Hippocampal formation (tissue), 2 donors: ENCODE data around the gene SLC22A12.

Experiments used
- DNase-seq, 2 donors: peaks; one replicate each; lab custom pipeline; 2025; lab: John Stamatoyannopoulos, UW

The SLC22A12 gene

DNA sequence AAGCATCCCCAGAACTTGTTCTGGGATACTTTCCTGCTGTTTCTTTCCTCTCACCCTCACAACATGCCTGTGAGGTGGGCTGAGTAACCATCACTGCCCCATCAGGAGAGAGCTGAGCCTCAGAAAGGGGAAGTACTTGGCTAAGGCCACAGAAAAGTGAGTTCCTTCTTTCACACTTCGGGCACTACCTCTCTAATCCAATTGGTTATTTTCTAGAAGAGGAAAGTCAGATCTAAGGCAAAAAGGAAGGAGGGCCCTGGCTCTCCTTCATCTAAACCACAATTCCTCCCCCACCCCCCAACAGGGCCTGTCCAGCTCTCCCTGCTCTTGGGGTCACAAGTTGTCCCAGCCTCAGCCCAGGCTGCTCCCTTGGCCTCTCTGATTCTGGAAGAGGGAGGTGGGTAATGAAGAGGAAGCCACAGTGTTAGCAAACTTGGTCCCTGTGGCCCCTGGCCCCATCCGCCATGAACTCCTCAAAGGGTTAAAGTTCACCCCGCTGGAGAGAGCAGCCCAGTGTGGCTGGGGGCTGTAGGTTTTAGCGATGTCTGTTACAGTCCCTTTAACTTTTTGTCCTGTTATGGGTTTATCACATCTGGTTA, 34.0 kb downstream of the SLC22A12 start:
- peak in 1 of 2 donors; percentile 22 for DNase-seq

DNA sequence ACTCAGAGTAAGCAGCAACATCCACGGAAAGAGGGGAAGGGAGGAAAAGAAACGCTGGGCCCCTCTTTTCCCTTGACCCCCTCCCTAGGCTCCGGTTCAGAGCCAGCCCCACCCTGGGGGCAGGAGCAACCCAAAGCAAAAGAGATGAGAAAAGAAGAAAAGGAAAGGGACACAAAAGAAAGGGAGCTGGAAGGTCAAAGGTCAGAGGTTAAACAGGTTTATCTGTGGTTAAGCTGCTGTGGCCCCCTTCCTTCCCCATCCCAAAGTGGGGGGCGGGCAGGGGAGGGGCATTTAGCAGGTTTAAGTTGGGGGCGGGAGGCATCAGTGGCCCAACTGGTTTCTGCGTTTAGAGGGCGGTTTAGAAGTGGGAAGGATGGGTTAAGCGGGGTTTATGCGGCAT, 35.6 kb downstream of the SLC22A12 start:
- DNase-seq: no peak

DNA sequence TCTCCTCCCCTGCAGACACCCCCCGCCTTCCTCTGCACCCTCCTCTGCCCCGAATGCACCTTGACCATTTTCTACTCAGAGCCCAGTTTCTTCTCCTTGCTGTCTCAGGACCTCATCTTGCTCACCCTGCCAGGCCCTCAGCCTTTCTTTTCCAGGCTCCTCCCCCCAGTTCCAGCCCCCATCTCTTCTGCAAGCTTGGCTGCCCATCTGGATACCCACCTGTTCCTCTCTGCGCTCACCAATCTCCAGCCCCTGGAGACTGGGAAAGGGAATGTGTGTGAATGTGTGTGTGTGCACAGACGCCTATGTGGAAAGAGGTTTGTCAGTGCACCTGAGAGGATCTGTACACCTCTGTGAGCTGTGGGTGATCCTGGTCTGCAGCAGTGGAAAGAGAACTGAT, 36.4 kb downstream of the SLC22A12 start:
- DNase-seq: no peak

GRCh38 chr11:64628596-64628995, 37.6 kb downstream of the SLC22A12 start:
- DNase-seq: no peak

DNA sequence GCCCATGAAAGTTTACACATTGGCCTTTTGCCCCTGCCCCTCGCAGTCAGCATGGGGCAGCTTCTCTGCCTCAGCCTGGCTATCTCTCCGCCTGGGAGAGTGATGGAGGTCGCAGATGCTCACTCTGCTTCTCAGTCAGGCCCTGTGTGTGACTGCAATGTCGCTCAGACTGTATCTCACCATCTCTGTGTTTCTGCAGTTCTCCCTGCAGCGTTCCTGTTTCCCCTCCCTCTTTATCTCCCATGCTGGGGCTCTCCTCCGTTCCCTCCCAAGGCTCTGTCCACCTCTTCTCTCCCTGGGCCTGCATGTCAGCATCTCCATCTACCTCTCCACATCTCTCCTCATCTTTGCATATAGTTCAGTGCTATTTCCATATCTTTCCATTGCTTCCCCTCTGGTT, 38.1 kb downstream of the SLC22A12 start:
- DNase-seq: no peak

- DNase-seq: no peak
Observed at GRCh38 chr11:64629796-64630562, 39.0 kb downstream of the SLC22A12 start.

- DNase-seq: no peak
Observed at GRCh38 chr11:64631675-64632074, 40.7 kb downstream of the SLC22A12 start.

- DNase-seq: no peak
Observed at GRCh38 chr11:64632237-64632636, 41.2 kb downstream of the SLC22A12 start.

DNA sequence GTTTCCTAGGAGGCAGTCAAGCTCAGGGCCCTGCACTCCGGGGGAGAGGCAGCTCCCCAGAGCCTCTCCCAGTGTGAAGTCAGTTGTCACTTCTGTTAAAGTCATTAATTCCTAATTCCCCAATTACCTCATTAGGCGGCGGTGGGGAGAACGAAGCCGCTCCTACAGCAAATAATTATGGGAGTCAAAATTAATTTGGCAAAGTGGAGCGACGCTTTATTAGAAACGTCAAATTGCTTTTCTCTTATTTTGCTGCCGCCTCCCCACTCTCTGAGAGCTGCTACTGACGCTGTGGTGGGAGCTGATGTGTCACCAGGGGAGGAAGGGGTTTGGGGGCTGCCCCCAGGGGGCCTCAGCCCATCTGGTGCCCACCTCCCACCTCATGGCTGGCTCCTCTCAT, 41.6 kb downstream of the SLC22A12 start:
- no peak for DNase-seq

- DNase-seq: no peak
Observed at GRCh38 chr11:64633555-64634159, 42.6 kb downstream of the SLC22A12 start.

GRCh38 chr11:64637334-64638017, 46.5 kb downstream of the SLC22A12 start:
- no peak for DNase-seq

DNA sequence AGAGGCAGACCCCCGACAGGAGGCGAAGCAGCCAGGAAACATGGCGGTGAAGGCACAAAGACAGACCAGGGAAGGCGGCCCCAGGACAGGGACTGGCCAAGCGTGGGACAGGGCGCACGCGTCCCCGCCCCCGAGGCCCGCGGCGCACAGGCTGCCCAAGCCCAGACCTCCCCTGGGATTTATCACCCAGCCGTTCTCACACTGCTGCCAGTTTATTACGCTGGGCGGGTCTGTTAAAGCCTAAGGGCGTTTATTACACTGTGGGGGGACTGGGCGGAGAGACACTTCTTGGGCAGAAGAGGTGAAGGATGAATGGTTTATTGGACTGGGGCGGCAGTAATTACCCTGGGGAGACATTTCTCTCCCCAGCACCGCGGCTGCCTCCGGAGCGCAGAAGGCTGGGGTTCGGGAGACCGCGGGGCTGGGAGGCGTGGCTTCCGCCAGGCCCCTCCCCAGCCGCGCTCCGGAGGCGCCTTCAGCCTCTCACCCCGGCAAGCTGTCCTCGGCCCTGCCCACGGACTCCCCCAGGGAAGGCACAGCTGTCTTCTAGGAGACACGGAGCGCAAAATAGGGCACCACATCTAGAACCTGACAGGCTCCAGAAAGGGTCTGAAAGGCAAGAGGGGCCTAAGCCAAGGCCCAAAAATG, 47.1 kb downstream of the SLC22A12 start:
- no peak for DNase-seq

- no peak for DNase-seq
Observed at GRCh38 chr11:64638829-64639228, 47.8 kb downstream of the SLC22A12 start.

GRCh38 chr11:64639885-64640284, 48.9 kb downstream of the SLC22A12 start:
- no peak for DNase-seq

DNA sequence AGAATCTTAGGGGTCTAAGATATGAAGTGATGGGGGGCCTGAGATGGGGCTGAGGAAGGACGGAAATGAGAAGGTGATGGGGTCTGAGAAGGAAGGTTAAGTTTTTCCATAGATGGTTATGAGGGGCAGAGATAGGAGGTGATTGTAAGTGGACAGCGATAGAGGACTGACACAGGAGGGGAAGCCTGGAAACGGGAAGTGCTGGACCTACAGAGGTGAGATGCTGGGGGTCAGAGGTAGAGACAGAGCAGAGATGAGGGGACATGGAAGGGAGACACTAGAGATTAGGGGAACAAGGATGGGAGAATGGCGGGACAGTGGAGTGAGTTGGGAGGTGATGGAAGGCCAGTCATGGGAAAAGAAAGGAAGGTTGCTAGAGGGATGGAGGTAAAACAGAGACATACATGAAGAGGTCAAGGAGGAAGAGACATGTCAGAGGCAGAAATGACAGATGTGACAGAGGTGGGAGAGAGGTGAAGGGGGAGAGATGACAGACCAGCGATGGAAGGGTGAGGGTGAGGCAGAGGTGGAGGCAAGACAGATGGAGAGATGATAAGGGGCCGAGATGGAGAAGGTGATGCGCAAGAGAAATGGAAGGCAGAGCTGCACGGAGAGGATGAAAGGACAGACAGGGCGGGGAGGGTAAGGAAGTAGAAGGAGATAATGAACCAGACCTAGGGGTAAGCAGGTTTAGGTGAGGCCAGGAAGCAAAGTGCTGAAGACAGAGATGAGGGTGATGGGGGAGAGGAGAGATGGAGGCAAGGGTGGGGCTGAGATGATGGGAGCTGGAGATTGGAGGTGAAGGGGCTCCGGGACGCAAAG, 50.8 kb downstream of the SLC22A12 start:
- no peak for DNase-seq

GRCh38 chr11:64642418-64642735, 51.4 kb downstream of the SLC22A12 start:
- no peak for DNase-seq

GRCh38 chr11:64642871-64643255, 51.8 kb downstream of the SLC22A12 start:
- no peak for DNase-seq

DNA sequence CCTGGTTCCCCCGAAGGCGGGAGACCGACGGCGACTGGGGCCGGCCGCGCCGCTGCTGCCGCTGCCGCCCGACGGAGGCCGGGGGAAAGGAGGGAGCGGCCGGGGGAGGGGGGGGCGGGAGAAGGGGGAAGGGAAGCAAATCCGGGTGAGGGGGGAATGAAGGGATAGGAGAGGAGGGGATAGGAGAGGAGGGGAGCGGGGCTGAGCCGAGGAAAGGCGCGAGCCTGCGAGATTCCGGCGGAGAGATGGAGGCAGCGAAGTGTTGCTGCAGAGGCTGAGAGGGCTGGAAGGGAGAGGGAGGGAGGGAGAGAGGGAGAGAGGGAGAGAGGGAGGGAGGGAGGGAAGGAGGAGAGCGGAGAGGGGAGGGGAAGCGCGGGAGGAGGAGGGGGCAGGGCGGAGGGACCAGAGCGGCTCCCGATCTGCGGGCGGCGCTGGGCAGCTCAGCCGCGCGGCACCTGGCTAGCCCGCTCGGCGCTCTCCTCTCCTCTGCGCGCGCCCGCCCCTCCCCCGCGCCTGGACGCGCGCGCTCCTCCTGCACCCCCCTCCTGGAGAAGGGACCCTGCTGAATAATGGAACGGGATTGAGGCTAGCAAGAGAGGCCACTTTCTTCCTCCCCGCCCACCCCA, 52.3 kb downstream of the SLC22A12 start:
- DNase-seq: peak; percentile 34 to 67

DNA sequence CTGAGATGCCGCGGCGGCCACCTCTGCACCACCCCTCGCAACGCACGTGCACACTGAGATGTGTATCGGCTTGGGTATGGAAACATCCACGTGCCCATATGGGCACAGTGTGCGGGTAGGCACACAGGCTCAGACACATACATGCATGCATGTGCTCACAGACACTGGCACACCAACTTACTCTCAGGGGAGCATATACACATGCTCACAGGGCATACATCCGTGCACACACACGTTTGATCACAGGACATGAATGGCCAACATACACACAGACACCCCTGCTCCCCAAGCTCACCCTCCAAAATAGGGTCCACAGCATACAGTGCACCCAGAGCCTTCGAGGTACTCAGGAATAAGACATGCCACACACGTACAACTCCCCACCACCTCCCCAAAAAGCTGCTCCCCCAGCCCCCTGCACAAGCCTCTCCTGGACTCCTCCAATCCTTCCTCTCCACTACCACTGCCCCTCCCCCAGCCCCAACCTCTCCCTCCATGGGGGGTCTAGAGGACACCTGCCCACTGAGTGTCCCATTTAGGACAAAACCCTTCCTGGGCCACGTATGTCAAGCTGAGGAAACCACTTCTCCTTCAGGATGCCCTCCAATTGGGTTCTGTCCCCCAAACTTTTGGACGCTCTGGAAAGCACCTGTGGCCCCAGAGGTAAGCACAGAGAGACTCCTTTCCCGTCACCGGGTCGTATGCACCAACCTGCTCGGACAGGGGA, 53.1 kb downstream of the SLC22A12 start:
- no peak for DNase-seq

- DNase-seq: no peak
Observed at GRCh38 chr11:64644647-64645275, 53.7 kb downstream of the SLC22A12 start.
